Measurements from ENCODE around the gene FBLN2.

The FBLN2 gene

DNA sequence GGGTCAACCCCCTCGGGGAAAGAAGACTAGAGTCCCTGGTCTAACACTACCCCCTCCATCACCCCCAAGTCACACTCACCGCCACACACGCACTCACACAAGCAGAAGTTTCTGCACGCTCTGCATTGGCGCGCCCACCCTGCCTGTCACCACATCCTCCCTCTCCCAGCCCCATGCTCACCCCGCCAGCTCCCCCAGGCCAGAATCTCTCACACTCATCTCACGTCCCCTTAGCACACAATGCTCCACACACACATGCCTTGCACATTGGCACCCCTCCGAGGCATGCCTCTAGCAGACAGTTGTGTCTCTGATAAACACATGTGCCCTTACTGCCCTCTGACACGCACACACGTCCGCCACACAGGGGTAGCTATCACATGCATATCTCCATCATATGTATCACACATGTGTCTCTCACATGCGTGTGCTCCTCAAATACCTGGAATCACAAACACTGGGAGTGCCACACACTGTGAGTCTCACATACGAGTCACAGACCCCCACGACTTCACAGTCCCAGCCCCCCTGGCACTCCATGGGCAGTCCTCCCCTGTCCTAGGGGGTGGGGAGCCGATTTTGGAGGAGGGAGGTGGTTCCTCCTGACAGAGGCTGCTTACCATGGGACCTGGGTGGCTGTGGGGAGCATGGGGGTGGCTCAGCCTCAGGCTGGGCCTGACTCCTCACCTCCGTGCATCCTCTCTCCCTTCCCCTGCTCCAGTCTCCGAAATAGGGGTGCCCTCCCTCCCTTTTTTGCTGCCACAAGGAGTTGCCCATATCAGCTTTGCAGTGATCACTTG, 898 bp downstream of the FBLN2 start:
- TF ChIP-seq, protein P1, sequence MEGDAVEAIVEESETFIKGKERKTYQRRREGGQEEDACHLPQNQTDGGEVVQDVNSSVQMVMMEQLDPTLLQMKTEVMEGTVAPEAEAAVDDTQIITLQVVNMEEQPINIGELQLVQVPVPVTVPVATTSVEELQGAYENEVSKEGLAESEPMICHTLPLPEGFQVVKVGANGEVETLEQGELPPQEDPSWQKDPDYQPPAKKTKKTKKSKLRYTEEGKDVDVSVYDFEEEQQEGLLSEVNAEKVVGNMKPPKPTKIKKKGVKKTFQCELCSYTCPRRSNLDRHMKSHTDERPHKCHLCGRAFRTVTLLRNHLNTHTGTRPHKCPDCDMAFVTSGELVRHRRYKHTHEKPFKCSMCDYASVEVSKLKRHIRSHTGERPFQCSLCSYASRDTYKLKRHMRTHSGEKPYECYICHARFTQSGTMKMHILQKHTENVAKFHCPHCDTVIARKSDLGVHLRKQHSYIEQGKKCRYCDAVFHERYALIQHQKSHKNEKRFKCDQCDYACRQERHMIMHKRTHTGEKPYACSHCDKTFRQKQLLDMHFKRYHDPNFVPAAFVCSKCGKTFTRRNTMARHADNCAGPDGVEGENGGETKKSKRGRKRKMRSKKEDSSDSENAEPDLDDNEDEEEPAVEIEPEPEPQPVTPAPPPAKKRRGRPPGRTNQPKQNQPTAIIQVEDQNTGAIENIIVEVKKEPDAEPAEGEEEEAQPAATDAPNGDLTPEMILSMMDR (IDR thresholded peaks at IDR 0.05; ENCODE audit: low read depth, low read length, missing control alignments), result no peak
- DNase-seq (ENCODE audit: low read depth), result no peak
- H3K4me3 ChIP-seq (ENCODE audit: low read depth, low read length), result no peak overlapping the region

DNA sequence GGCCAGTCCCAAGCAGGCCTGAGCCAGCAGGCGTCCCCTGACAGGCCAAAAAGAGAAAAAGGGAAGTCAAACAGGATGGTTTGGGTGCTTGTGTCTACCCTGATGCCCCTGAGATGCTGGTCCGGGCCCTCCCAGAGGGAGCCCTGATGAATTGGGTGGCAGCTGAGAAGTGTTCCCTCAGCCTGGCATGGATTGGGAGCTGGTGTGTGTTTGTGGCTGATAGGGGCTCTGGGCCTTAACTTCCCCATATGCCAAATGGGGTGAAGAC, 1.4 kb downstream of the FBLN2 start:
- TF ChIP-seq, protein P1 (IDR thresholded peaks at IDR 0.05; ENCODE audit: low read depth, low read length, missing control alignments), result no peak
- no peak overlapping the region for H3K4me3 ChIP-seq (ENCODE audit: low read depth, low read length)

DNA sequence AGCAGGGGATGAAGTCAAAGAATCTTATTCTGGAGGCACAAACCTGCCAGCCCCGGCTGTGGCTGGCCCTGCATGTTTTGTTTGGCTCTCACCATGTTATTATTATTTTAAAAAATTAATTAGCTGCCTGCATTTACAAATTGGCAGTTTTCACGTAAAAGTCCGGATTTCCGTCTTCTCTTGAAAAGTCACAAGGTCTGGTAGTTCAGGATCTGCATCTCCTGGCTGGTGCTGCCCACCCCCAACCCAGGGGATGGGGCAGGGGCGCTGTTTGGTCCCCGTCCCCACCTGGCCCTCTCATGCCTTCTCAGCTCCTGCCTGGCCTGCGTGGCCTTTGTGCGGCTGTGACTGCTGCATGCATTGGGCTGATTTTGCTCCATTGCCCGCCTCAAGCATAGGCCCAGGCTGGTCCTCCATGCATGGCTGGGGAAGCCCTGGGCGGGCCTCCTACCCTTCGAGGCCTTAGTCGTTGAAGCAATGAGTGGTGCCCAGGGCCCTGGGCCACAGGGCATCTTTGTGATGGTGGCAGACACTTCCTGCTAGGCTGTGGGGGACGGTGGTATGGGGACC, 2.0 kb downstream of the FBLN2 start:
- DNase-seq (ENCODE audit: low read depth), result no peak
- H3K4me3 ChIP-seq (ENCODE audit: low read depth, low read length), result no peak overlapping the region
- TF ChIP-seq, protein P1 (IDR thresholded peaks at IDR 0.05; ENCODE audit: low read depth, low read length, missing control alignments), result no peak

More for the DNA sequence above, 1.4 kb downstream of the FBLN2 start:
- no peak for DNase-seq (ENCODE audit: low read depth)

DNA sequence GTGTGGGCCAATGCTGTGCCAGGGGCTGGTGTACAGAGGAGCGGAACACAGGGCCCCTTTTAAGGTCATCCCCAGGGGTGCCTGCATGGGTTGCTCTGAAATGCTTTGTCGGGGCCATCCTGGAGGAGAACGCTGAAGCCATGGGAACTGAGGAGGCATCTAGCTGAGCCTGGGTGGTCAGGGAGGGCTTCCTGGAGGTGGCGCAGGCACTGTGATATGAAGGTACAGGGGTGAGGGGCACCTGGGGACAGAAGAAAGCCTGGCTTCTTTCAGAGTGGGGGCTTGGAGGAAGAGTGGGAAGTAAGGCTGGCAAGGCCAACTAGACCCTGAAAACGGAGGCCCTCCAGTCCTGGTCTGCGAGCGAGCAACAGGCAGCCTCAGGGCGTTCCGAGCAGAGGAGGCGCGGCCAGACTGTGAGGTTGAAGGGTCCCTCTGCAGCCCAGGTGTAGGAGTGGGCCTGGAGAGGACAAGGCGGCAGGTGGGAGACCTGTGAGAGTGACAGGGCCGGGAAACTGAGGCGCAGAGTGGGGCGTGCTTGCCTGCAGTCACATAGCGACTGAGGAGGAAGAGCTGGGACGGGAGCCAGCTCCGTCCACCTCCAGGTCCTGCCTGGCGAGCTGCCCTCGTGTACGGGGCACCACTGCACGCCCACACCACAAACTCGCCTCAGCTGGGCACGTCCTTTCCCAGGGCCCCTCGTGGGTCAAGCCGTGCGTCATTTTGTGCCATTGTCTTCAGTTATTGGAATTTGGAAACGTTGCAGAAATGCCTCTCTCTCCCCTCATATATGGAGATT, 4.1 kb downstream of the FBLN2 start:
- DNase-seq (ENCODE audit: low read depth), result no peak
- H3K4me3 ChIP-seq (ENCODE audit: low read depth, low read length), result no peak overlapping the region
- TF ChIP-seq, protein P1 (IDR thresholded peaks at IDR 0.05; ENCODE audit: low read depth, low read length, missing control alignments), result no peak

DNA sequence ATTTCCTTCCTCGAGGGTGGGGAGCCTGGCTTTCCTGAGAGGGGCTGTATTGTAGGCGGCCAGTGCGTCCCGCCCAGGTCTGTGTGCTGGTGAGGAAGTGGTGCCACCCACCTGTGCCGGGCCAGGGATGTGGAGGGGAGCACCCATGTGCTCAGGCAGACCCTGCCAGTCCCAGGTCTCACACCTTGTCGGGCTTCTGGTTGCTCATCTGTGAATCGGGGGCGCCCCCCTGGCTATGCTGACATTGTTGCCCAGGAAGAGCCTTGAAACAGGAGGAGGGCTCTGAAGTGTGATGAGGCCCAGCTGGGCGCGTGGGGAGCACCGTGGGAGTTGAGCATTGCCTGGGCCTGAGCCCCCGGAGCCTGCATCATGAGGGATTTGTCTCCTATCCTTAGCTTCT, 4.8 kb downstream of the FBLN2 start:
- TF ChIP-seq, protein P1 (IDR thresholded peaks at IDR 0.05; ENCODE audit: low read depth, low read length, missing control alignments), result no peak
- no peak for DNase-seq (ENCODE audit: low read depth)
- no peak overlapping the region for H3K4me3 ChIP-seq (ENCODE audit: low read depth, low read length)

DNA sequence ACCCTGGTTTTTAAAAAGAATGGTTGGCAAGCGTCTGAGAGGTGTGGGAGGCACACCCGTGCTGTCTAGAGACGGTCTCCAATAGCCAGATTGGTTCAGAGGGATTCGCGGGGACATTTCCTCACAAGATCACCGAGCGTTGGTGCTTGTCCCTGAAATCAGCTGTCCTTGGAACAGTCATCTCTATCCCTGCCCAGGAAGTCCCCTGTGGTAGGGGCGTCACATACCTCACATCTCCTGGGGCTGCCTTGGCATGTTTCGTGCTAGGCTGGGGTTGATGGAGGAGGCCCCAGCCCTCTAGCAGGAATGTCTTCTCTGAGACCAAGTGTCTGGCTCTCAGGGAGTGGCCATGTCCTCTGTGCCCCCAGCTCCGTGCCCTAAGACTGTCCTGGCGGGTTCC, 6.8 kb downstream of the FBLN2 start:
- no peak for DNase-seq (ENCODE audit: low read depth)
- H3K4me3 ChIP-seq (ENCODE audit: low read depth, low read length), result no peak overlapping the region
- TF ChIP-seq, protein P1 (IDR thresholded peaks at IDR 0.05; ENCODE audit: low read depth, low read length, missing control alignments), result no peak
